ENCODE results near the gene IFNA7.

DNA sequence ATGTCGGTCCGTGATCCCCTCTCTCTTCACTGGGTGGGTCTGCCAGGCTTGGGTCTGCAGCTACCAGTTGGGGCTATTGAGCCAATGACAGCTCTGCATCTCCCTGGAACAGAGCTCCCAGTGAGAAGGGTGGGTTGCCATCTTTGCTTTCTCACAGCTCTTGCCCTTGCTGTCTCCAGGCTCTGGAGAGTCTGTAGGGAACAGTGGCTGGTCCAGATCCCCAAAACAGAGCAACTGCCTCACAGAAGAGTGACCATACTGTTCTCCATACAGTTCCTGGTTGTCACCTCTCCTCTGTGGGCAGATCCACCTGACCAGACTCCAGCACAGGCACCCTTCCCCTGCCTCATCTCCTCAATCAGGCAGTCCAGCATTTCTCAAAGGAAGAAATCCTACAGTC is 31.3 kb upstream of the IFNA7 start:
- TF ChIP-seq POLR2A (IDR thresholded peaks at IDR 0.05; ENCODE audit: low read depth, low read length) = no peak
- TF ChIP-seq, protein P1, sequence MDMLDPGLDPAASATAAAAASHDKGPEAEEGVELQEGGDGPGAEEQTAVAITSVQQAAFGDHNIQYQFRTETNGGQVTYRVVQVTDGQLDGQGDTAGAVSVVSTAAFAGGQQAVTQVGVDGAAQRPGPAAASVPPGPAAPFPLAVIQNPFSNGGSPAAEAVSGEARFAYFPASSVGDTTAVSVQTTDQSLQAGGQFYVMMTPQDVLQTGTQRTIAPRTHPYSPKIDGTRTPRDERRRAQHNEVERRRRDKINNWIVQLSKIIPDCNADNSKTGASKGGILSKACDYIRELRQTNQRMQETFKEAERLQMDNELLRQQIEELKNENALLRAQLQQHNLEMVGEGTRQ (IDR thresholded peaks at IDR 0.05; ENCODE audit: low read depth, low read length) = no peak
- TF ChIP-seq, protein P2, sequence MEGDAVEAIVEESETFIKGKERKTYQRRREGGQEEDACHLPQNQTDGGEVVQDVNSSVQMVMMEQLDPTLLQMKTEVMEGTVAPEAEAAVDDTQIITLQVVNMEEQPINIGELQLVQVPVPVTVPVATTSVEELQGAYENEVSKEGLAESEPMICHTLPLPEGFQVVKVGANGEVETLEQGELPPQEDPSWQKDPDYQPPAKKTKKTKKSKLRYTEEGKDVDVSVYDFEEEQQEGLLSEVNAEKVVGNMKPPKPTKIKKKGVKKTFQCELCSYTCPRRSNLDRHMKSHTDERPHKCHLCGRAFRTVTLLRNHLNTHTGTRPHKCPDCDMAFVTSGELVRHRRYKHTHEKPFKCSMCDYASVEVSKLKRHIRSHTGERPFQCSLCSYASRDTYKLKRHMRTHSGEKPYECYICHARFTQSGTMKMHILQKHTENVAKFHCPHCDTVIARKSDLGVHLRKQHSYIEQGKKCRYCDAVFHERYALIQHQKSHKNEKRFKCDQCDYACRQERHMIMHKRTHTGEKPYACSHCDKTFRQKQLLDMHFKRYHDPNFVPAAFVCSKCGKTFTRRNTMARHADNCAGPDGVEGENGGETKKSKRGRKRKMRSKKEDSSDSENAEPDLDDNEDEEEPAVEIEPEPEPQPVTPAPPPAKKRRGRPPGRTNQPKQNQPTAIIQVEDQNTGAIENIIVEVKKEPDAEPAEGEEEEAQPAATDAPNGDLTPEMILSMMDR (conservative IDR thresholded peaks at IDR 0.05; ENCODE audit: low read depth, low read length) = no peak
- TF ChIP-seq MAZ (IDR thresholded peaks at IDR 0.05; ENCODE audit: borderline replicate concordance, low read depth, low read length) = no peak
- TF ChIP-seq FOS (IDR thresholded peaks at IDR 0.05; ENCODE audit: low read depth, low read length) = no peak
- TF ChIP-seq CHD1 (IDR thresholded peaks at IDR 0.05; ENCODE audit: low read depth, low read length) = no peak
- no peak for TF ChIP-seq RFX5 (IDR thresholded peaks at IDR 0.05; ENCODE audit: low read depth, low read length)
